ENCODE data around the gene SLC1A6.
"Not testable (repeated sequence)": the region's sequence is repeated elsewhere in the genome, so short reads cannot be mapped to it uniquely, and the experiment has no call there.

Gene SLC1A6

DNA sequence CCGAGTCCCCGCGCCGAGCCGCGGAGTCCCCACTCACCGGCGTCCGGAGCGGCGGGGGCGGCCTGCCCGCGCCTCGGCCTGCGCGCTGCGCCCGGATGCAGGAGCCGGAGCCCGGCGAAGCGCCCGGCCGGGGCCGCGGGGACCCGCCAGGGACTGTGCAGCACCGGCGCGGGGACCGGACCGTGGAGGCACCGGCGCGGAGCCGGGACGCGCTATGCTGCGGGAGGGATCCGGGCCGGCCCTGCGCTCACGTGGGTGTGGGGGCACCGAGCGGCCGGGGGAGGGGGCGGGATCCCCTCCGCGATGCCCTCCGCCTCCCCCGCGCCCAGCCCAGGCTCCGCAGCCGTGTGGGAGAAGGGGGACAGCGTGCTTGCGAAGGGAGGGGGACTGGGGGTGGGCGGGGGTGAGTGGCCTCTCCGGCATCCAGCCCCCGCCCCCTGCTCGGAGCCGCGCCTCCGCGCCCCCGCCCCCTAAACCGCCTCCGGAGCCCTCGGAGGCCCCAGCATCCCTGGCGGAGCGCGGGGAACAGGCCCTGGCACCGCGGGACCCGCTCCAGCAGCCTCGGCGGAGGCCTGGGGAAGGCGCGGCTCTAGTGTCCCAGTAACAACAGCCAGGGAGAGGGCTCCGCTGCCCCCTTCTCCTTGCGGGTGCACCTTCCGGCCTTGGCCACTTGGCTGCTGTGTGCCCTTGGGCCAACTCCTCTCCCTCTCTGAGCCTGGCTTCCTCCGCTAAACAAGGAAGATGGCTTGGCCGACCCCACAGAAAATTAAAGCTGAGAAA, at the start of gene SLC1A6:
Gene SLC1A6, minus strand, starts transcription at position 389 of the 780 bp plus-strand sequence. CDS start 6,954 bp downstream, outside the sequence.
- DNase-seq = no peak

DNA sequence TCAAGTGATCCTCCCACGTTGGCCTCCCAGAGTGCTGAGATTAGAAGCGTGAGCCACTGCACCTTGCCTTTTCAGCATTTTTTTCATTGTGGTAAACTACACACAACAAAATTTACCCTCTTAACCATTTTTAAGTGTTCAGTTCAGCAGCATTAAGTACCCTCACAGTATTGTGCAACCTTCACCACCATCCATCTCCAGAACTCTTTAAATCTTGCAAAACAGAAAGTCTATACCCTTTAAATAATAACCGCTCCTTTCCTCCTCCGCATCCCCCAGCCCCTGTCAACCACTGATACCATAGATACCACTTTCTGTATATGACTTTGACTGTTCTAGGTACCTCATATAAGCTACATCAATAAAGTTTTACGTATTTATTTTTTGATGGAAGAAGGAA, 48.8 kb upstream of the SLC1A6 start:
- DNase-seq = no peak

DNA sequence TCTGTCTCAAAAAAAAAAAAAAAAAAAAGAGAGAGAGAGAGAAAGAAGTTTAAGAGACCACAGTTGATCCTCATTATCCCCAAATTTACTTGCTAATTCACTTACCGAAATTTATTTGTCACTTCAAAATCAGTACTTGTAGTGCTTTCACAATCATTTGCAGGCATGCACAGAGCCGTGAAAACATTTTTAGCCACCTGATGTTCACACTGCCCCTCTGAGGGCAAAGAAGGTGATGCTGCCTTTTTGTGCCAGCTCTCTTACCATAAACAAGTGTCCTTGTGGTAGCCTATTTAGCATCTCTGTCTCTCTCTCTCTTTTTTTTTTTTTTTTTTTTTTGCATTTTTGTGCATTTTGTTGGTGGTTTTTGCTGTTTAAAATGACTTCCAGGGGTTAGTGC, 45.6 kb upstream of the SLC1A6 start:
- DNase-seq = no peak

DNA sequence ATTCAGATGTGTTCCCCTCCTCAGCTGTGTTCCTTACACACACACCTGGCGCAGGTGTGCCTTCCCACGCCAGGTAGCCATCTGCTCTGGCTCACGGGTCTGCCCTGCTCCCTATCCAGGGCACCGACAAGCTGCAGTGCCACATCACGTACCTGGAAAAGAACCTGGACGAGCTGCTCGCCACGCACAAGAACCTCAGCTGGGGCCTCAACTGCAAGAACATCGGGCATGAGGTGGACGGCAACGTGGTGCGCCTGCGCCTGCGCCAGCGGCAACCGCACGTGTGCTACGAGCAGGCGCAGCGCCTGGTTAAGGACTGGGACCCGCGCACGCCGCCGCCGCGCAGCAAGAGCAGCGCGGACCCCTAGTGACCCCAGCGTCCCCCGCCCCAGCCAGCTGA, 43.1 kb upstream of the SLC1A6 start:
- no peak for DNase-seq

DNA sequence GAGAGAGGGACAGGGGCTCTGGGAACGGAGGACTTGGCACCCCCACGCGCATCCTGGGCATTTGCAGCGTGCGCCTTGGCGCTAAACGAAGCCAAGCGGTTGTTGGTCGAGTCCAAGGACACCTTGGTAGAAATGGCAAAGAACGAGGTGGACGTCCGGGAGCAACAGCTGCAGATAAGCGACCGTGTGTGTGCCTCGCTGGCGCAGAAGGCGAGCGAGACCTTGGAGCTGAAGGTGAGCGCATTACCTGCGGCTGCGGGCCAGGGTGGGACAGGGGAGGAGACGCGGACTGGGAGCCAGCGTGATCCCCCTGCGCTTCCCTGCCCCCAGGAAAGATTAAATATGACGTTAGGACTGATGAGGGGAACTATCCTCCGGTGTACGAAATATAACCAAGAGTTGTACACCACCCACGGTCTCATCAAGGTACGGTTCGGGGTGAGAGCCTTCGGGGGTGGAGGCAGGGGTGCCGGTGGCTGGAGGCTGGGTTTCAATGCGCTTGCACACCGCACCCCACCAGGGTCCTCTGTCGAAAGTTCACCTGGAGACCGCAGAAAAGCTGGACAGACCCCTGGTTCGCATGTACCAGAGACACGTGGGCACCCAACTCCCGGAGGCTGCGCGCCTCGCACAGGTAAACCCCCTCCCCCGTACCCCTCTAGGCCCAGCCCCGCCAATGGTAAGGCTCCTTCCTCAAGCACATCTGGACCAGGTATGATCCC, 41.8 kb upstream of the SLC1A6 start:
- DNase-seq = no peak

DNA sequence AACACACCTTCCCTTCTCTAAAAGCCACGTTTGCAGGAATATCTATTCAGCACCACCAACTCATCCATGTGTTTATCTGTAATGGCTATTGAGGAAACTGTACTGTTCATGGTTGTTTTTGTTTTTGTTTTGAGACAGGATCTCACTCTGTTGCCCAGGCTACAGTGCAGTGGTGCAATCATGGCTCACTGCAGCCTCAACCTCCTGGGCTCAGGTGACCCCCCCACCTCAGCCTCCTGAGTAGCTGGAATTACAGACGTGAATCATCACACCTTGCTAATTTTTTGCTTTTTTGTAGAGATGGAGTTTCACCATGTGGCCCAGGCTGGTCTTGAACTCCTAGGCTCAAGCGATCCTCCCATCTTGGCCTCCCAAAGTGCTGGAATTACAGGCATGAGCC, 39.2 kb upstream of the SLC1A6 start:
- not testable (repeated sequence) for DNase-seq

DNA sequence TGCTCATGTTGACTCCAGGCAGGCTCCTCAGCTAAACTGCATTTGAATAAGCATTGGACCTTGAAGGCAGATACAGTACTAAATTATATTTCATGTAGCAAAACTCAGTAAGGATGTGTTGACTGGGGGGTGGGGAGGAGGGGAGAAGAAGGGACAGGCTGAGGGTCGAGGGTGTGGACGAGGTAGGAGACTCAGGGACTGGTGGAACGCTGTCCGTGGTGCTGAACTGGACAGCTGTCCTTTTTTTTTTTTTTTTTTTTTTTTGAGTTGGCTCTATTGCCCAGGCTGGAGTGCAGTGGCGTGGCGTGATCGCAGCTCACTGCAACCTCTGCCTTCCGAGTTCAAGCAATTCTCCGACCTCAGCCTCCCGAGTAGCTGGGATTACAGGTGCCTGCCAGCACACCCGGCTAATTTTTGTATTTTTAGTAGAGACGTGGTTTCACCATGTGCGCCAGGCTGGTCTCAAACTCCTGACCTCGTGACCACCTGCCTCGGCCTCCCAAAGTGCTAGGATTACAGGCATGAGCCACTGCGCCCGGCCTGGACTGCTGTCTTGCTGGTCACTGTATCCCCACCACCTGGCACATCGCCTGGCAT, 36.4 kb upstream of the SLC1A6 start:
- DNase-seq = no peak

DNA sequence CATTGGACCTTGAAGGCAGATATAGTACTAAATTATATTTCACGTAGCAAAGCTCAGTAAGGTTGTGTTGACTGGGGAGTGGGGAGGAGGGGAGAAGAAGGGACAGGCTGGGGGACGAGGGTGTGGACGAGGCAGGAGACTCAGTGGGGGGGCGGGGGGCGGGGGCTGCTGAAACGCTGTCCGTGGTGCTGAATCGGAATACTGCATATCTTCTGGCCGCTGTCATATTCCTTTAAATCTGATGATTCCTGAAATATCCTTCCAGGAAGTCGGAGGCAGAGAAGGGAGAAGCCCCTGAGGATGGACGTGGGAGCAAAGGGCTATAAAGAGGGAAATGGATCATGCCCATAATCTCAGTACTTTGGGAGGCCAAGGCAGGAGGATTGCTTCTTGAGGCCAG, 34.9 kb upstream of the SLC1A6 start:
- DNase-seq = no peak

DNA sequence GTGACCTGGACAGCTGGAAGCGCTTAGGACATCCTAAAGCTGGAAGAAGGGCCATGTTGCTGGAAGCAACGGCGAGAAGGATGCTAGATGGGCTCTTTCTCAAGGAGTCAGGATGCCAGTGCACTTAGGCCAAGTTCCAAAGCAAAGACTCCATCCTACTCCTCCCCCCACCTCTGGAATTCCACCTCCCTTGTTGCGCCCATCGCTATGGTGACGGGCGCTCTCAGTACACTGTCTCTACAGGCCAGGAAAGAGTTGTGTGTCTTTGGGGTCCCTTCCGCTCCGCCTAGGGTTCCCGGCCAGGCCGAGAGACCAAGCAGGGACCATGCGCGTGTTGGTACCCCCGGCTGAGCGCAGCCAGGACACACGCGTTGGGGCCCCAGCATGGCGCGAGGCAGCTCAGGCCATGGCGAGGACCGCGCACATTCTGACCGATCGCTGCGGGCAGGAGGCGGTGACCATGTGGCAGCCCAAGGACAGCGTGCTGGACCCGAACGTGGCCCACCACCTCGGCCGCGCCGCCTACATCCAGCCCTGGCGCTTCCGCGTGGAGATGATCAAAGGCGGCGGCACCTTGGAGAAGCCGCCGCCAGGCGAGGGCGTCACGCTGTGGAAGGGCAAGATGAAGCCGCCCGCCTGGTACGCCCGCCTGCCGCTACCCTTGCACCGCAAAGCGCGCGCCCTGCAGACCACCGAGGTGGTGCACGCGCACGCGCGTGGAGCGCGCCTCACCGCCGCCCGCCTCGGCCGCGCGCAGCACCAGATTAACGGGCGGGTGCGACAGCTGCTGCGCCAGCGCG, 31.0 kb upstream of the SLC1A6 start:
- no peak for DNase-seq

DNA sequence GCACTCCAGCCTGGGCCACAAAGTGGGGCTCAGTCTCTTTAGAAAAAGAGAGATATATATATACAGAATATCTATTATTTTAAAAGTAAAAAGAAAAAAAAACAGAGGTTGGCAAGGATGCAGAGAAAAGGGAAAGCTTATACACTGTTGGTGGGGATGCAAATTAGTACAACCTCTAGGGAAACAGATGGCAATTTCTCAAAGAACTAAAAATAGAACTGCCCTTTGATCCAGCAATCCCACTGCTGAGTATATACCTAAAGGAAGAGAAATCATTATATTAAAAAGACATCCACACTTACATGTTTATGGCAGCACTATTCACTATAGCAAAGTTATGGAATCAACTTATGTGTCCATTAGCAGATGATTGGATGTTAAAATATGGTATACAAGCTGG, 28.6 kb upstream of the SLC1A6 start:
- no peak for DNase-seq

DNA sequence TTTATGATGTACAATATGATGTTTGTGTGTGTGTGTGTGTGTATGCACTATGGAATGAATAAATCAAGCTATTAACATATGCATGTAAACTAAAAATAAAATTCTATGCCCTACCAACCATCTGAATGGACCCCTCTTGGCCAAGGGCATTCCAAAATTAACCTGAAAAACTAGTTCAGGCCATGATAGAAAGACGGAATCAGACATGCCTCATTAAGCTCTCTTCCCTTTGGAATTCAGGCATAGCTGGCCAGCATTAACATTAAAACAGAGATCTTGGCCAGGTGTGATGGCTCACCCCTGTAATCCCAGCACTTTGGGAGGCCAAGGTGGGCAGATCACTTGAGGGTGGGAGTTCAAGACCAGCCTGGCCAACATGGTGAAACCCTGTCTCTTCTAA, 18.3 kb upstream of the SLC1A6 start:
- DNase-seq = no peak

DNA sequence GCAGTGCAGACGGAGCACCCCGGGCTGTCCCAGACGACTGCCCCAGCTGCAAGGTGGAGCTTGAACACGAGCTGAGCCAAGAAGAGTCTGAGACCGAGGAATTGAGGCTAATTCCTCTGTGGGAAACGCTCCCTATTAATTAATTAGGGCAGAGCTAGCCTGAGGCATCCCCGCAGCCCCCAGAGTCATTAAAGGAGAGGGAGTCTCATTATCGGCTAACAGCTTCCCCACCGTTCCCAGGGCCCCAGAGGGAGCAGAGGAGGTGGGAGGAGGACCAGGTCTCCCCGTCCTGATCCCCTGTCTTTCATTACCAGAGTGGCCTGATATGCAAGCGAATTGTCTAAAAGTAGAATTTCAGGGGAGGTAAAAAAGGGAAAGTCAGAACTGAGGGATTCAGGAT, 13.1 kb upstream of the SLC1A6 start:
- no peak for DNase-seq

DNA sequence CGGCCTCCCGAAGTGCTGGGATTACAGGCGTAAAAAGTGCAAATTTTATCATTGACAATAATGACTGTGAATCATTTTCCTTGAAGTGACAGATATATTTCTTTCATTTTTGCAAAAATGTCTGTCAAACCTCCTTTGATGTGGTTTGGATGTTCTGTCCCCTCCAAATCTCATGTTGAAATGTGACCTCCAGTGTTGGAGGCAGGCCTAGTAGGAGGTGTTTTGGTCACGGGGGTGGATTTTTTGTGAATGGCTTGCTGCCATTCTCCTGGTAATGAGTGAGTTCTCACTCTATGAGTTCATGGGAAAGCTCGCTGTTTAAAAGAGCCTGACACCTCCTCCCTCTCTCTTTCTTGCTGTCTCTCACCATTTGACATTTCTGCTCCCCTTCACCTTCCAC, 5.5 kb upstream of the SLC1A6 start:
- DNase-seq = no peak

DNA sequence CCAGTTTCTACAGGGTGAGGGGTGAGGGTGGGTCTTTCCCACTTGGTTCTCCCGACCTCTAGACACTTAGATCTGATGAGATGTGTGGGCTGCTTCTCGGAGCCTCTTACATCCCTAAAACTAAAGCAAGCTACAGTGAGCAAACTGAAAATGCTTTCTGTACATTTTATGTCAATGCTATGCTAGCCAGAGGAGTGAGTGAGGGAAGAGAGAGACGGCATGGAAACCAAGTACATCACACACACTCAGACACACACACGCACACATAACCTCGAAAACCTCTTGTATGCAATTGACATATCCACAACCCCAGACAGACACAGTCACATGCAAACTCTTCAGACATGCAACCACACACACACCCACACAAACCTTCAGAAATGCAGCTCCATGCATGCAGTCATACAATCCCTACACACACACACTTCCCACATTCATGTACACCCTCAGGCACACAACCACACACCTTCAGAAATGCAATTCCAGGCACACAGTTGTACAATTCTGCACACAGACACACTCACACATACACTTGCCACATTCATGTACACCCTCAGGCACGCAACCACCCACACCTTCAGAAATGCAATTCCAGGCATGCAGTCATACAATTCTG, 1.4 kb downstream of the SLC1A6 start:
- no peak for DNase-seq

DNA sequence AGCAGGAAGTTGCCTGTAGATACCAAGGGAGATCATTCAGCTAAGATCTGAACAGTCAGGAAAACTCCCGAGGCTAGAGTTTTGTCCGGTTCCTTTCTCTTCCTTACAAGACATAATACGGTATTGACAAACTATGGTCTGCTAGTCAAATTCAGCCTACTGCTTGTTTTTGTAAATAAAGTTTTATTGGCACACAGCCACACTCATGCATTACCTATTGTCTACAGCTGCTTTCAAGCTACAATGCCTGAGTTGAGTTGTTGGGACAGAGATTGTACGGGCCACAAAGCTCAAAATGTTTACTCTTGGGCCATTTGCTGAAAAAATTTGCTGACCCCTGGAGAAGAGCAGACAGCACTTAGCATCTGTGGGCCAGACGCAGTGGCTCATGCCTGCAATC, 2.5 kb downstream of the SLC1A6 start:
- DNase-seq = no peak

DNA sequence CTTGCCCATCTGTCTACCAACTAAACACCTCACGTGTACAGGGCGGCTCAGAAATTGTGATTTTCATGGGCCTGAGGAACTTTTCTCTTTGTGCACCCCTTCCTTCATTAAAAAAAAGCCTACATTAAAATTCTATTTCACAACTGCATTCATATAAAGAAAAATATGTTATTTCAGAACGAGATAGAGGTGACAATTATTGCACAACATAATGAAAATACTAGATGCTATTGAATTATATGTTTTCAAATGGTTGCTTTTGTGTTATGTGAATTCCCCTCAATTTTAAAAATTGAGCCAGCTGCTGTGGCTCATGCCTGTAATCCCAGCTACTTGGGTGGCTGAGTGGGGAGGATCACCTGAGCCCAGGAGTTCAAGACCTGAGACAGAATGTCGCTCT, 5.2 kb downstream of the SLC1A6 start:
- DNase-seq = no peak

DNA sequence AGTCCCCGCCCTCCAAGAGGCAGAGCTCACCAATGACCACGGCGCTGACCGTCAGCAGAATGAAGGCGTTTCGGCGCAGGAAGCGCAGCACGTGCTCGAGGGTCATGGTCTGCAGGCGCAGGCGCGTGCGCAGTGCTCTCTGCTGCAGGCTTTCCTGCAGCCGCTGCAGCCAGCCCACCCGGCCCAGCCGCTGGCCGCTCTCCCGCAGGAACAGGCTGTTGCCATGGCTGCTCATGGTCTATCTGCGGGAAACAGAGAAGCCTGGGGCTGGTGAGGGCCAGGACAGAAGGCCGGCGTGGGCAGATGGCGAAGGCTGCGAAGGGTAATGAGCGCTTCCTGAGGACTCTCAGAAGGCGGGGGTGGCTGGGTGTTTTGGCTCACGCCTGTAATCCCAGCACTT, 7.0 kb downstream of the SLC1A6 start:
- no peak for DNase-seq

DNA sequence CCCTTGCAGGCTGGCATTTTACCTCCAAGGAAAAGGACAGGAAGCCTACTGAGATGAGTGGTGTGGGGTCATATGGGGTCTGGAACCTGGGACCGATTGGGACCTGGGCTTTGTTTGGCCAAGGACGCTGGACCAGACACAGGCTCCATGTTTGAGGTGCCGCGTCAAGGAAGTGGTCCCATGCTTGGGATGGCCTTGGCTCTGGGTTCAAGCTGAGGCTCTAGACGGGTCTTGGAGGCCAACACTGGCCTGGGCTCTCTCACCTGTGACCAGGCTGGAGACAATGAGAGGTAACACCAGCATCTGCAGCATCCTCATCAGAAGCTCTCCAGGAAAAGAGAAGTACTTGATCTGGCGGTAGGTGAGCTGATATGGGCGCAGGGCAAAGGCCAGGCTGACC, 8.2 kb downstream of the SLC1A6 start:
- no peak for DNase-seq

DNA sequence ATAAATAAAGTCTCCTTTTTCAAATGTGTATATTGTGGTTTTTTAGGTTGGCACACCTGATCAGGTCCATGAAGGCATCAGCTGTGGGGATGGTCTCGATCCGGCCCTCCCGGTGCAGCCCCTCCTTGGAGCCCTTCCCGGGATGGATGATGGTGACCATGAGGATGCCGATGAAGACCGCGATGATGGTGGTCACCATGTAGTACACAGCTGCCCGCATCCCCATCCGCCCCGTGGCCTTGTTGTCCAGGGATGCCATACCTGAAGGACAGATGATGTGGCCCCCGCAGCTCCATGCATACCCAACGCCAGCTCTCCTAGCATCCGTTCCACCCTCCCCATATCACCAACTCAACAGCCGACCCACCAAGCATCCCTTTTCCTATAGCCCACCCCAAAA, 11.4 kb downstream of the SLC1A6 start:
- DNase-seq = no peak

DNA sequence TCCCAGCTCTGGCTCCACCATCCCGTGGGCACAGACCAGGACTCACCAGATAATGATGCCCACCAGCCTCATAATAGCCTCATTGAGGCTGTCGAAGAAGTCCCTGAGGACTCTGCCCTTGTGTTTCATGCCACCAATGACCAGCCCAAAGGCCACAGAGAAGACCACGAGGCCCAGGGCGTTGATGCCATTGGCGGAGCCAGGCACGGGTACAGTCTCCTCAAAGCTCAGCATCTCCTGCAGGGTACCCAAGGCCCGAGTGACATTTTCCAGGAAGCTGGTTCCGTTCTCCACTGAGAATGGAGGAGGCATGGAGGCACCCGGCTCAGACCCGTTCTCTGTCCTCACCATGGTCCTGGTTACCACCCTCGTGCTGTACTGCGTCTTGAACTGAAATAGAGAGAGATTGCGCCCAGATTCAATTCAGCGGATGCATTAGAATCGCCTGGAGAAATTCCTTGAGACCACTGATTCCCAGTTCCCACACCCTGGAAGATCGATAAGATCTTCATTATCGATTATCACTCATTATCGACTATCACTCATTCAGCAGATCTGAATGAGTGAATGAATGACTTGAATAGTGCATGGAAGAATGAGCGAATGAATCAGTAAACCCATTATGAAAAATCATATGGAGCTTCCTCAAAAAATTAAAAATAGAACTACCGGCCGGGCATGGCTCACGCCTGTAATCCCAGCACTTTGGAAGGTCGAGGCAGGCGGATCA, 17.5 kb downstream of the SLC1A6 start:
- DNase-seq = no peak

DNA sequence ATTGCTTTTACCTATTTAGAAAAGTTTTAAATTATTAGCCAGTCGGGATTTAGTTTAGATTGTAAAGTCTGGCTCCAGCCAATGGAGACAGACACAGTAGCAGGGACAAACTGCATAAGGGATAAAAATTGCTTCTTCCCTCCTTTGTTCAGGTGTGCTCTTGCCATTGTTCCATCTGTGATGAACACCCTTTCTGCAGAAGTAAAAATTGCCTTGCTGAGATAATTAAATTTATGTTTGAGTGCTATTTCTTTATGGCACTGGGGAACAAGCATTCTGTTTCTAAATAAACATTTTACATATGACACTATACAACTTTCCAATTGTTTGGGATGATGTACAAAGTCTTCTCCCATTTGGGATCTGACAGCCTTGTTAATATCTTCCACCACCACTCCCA, 20.4 kb downstream of the SLC1A6 start:
- no peak for DNase-seq

DNA sequence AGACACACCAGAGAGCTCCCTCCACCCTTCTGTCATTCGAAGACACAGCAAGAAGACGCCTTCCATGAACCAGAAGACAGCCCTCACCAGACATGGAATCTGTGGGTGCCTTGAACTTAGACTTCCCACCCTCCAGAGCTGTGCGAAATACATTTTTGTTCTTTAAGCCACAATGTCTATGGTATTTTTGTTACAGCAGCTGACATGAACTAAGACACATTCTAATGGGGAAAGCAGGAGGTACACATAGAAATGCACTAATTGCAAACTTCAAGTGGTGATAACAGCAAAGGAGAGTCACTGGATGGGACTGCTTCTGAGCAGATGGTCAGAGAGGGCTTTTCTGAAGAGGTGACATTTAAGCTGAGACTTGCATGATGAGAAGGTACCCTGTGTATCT, 22.2 kb downstream of the SLC1A6 start:
- no peak for DNase-seq
